Ramos (cell line): ENCODE measurements around the gene SPATA2L.
"Not testable (repeated sequence)": the region's sequence is repeated elsewhere in the genome, so short reads cannot be mapped to it uniquely, and the experiment has no call there.

ENCODE experiments used
- in situ Hi-C: fragments of 300-500 bp; cut with MboI; formaldehyde crosslinking; loops from one replicate; pipeline ENCODE4 v1.14.3; 2022; ENCODE audit warnings: low sequenced_read_pairs; ENCODE audit not compliant: unreplicated experiment

The SPATA2L gene

GRCh38 chr16:89709716-89710432, 8.4 kb upstream of the SPATA2L start:
- in situ Hi-C loops: no loop called here

- in situ Hi-C loops: no loop called here
Observed at GRCh38 chr16:89709166-89709565, 7.7 kb upstream of the SPATA2L start.

- in situ Hi-C loops: no loop called here
Observed at GRCh38 chr16:89708481-89708931, 7.0 kb upstream of the SPATA2L start.

GRCh38 chr16:89707695-89708094, 6.2 kb upstream of the SPATA2L start:
- in situ Hi-C loops: no loop called here

- in situ Hi-C loops: no loop called here
Observed at GRCh38 chr16:89706518-89707260, 5.2 kb upstream of the SPATA2L start.

- in situ Hi-C loops: no loop called here
Observed at GRCh38 chr16:89705006-89705405, 3.5 kb upstream of the SPATA2L start.

- in situ Hi-C loops: loop anchor here (5.0 kb wide), 1 partner anchor 158 kb away; no protein-coding TSS in a partner anchor
Observed at GRCh38 chr16:89704281-89704680, 2.8 kb upstream of the SPATA2L start.

GRCh38 chr16:89700649-89701424, 668 bp downstream of the SPATA2L start:
- in situ Hi-C loops: loop anchor here (5.0 kb wide), 1 partner anchor 161 kb away; no protein-coding TSS in a partner anchor

GRCh38 chr16:89700100-89700648, 1.3 kb downstream of the SPATA2L start:
- in situ Hi-C loops: loop anchor here (5.0 kb wide), 1 partner anchor 162 kb away; no protein-coding TSS in a partner anchor

- in situ Hi-C loops: loop anchor here (5.0 kb wide), 1 partner anchor 163 kb away; no protein-coding TSS in a partner anchor
Observed at GRCh38 chr16:89699629-89700099, 1.8 kb downstream of the SPATA2L start.

GRCh38 chr16:89698717-89699116, 2.8 kb downstream of the SPATA2L start:
- in situ Hi-C loops: not testable (repeated sequence)

- in situ Hi-C loops: no loop called here
Observed at GRCh38 chr16:89697616-89698331, 3.7 kb downstream of the SPATA2L start.

- in situ Hi-C loops: no loop called here
Observed at GRCh38 chr16:89697161-89697615, 4.3 kb downstream of the SPATA2L start.

GRCh38 chr16:89696670-89697128, 4.8 kb downstream of the SPATA2L start:
- in situ Hi-C loops: no loop called here

GRCh38 chr16:89695875-89696669, 5.4 kb downstream of the SPATA2L start:
- in situ Hi-C loops: no loop called here

GRCh38 chr16:89695086-89695874, 6.2 kb downstream of the SPATA2L start:
- in situ Hi-C loops: no loop called here

GRCh38 chr16:89694784-89695085, 6.8 kb downstream of the SPATA2L start:
- in situ Hi-C loops: not testable (repeated sequence)
